ENCODE data around the gene ZBTB47. TPM values are rescaled to one million over a fixed set of nuclear protein-coding genes. Genes with fewer than 3 reads are reported as not detected.

ZBTB47 gene
- total RNA-seq, 1 experiment from 2014 or later, result 9.5 TPM

DNA sequence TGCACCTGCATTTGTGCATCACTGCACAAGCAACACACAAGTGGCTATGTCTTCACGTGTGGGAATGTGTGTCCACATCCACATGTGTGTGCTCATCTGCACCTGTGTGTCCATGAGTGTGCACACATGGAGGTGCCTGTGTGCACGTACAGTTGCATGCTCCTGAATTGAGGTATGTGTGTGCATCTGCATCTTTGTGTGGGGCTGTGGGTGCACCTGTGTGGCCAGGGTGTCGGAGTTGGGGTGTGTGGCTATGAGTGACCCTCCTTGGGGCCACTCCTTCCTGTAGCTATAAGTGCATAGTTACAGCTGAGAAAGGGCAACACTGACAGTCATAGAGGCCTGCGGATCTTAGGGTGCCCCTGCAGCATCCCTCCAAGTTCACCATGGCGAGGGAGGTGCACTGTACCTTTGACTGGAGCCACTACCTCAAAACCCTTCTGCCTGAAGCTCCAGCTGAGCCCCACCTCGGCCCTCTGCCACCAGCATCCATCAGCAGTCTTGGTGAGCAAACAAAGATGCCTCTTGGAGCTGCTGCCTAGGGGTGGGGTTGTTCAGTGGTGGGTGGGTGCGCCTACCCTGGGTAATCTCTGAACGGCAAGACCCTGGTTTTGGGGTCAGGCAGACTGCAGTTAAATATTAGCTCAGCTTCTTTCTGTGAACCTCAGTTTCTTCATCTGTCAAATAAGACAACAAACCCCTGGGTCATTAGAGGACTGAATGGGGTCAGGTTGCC lies 54.3 kb downstream of the ZBTB47 start:
- Histone ChIP-seq H3K27ac (ENCODE audit: low read length) (no peak overlapping the region), H3K9me3 (ENCODE audit: low read length) (no peaks in the 10 kb centered on the region), H3F3A (ENCODE audit: low read length, unreplicated experiment) (no peaks in the 10 kb centered on the region), H3K4me2 (ENCODE audit: low read length) (no peak overlapping the region), H3K4me3 (ENCODE audit: low read length) (no peak overlapping the region), H3K9ac (ENCODE audit: low read length) (no peak overlapping the region), H4K20me1 (ENCODE audit: low read length) (no peaks in the 10 kb centered on the region), H3K36me3 (ENCODE audit: low read depth, low read length) (no peaks in the 10 kb centered on the region), H3K4me1 (ENCODE audit: insufficient read depth, low read length) (0 out of 2 replicates have a peak, but pooled peaks cover 6% of the 10 kb centered on the region), H2AFZ (ENCODE audit: low read length) (no peak overlapping the region), H3K9me2 (replicated peaks; ENCODE audit: low read length) (no peaks in the 10 kb centered on the region), H3K79me2 (ENCODE audit: low read length) (no peaks in the 10 kb centered on the region), H3K27me3 (ENCODE audit: low read length) (no peaks in the 10 kb centered on the region)
- ChIA-PET POLR2A (ENCODE audit: unreplicated experiment) (no interaction called here), CTCF (no interaction called here)
- DNase-seq (no peak), ATAC-seq (no peak)
- intact Hi-C loops (cut with micrococcal nuclease), result no loop called here
- no peak for TF ChIP-seq EZH2phosphoT487 (IDR thresholded peaks at IDR 0.05; ENCODE audit: borderline replicate concordance, low read length)
- no peak for TF ChIP-seq EZH2 (IDR thresholded peaks at IDR 0.05; ENCODE audit: low read length, unreplicated experiment)
- TF ChIP-seq, protein P1, sequence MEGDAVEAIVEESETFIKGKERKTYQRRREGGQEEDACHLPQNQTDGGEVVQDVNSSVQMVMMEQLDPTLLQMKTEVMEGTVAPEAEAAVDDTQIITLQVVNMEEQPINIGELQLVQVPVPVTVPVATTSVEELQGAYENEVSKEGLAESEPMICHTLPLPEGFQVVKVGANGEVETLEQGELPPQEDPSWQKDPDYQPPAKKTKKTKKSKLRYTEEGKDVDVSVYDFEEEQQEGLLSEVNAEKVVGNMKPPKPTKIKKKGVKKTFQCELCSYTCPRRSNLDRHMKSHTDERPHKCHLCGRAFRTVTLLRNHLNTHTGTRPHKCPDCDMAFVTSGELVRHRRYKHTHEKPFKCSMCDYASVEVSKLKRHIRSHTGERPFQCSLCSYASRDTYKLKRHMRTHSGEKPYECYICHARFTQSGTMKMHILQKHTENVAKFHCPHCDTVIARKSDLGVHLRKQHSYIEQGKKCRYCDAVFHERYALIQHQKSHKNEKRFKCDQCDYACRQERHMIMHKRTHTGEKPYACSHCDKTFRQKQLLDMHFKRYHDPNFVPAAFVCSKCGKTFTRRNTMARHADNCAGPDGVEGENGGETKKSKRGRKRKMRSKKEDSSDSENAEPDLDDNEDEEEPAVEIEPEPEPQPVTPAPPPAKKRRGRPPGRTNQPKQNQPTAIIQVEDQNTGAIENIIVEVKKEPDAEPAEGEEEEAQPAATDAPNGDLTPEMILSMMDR (conservative IDR thresholded peaks at IDR 0.05; ENCODE audit: low read depth, low read length), result no peak
- BruUV-seq (replicated peaks), result no TSS peak

DNA sequence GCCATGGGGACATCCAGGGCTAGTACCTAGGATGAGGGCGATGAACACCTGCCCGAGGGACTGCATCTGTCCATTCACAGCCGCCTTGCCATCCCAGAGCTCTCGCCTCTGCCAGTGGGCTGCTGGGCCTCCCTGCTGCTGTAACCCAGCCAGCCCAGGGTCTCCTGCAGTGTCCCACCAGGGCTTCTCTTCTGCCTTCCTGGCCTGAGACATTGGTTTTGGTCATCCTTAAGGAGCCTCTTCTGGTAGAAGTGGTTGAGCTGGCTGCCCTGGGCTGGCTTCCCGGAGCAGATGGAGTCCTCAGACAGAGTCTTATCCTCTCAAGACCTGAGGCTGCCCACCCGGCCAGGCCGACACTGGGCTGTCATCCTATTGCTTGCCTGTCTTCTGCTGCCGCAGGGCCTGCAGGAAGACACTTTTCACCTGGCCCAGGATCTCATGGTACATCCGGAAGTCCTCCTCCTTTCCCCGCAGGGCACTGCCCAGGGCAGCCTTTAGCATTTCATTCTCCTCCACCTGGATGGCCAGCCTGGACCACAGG lies 55.2 kb downstream of the ZBTB47 start:
- Histone ChIP-seq H3K4me1 (ENCODE audit: insufficient read depth, low read length) (0 out of 2 replicates have a peak, but pooled peaks cover 6% of the 10 kb centered on the region), H3K27me3 (ENCODE audit: low read length) (no peaks in the 10 kb centered on the region), H3K9ac (ENCODE audit: low read length) (no peak overlapping the region), H3K9me3 (ENCODE audit: low read length) (no peaks in the 10 kb centered on the region), H3K27ac (ENCODE audit: low read length) (no peak overlapping the region), H3K79me2 (ENCODE audit: low read length) (no peaks in the 10 kb centered on the region), H4K20me1 (ENCODE audit: low read length) (no peaks in the 10 kb centered on the region), H2AFZ (ENCODE audit: low read length) (no peak overlapping the region), H3K36me3 (ENCODE audit: low read depth, low read length) (no peaks in the 10 kb centered on the region), H3K4me2 (ENCODE audit: low read length) (no peak overlapping the region), H3K4me3 (ENCODE audit: low read length) (no peak overlapping the region), H3K9me2 (replicated peaks; ENCODE audit: low read length) (no peaks in the 10 kb centered on the region), H3F3A (ENCODE audit: low read length, unreplicated experiment) (no peaks in the 10 kb centered on the region)
- CTCF ChIA-PET, result no interaction called here
- no peak for DNase-seq
- no TSS peak for BruUV-seq (replicated peaks)
- no peak for TF ChIP-seq EZH2 (IDR thresholded peaks at IDR 0.05; ENCODE audit: low read length, unreplicated experiment)
- no peak for TF ChIP-seq EZH2phosphoT487 (IDR thresholded peaks at IDR 0.05; ENCODE audit: borderline replicate concordance, low read length)
- TF ChIP-seq, protein P1 (conservative IDR thresholded peaks at IDR 0.05; ENCODE audit: low read depth, low read length), result no peak
- POLR2A ChIA-PET (ENCODE audit: unreplicated experiment), result no interaction called here
- intact Hi-C loops (cut with micrococcal nuclease), result no loop called here
- no peak for ATAC-seq

DNA sequence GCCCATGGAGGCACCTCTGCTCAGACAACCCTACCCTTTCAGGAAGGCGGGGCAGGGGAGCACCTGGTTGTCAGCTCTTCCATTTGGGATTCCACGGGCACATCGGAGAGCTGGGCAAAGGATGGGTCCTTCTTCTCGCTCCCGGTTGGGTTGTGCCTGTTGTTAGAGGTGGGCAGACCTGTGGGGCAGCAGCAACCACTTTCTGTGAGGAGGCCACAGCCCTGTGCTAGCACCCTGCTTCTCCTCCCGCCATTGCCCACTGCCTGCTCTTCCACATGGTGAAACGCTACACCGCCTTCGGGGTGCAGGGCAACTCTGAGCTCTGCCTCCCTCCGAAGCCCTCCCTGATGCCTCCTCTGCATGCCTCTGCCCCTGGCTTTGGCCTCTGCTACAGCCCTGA lies 56.1 kb downstream of the ZBTB47 start:
- ATAC-seq, result no peak

More for the DNA sequence above, 56.1 kb downstream of the ZBTB47 start:
- ChIA-PET POLR2A (ENCODE audit: unreplicated experiment) (no interaction called here), CTCF (no interaction called here)
- H3F3A ChIP-seq (ENCODE audit: low read length, unreplicated experiment), result no peaks in the 10 kb centered on the region
- no peaks in the 10 kb centered on the region for H3K36me3 ChIP-seq (ENCODE audit: low read depth, low read length)
- H3K4me1 ChIP-seq (ENCODE audit: insufficient read depth, low read length), result 0 out of 2 replicates have a peak, but pooled peaks cover 3% of the 10 kb centered on the region
- no peaks in the 10 kb centered on the region for H3K79me2 ChIP-seq (ENCODE audit: low read length)
- no peak overlapping the region for H3K9ac ChIP-seq (ENCODE audit: low read length)
- H3K27me3 ChIP-seq (ENCODE audit: low read length), result no peaks in the 10 kb centered on the region
- H3K4me2 ChIP-seq (ENCODE audit: low read length), result no peak overlapping the region
- no peaks in the 10 kb centered on the region for H4K20me1 ChIP-seq (ENCODE audit: low read length)
- no peak for DNase-seq
- intact Hi-C loops (cut with micrococcal nuclease), result no loop called here
- H2AFZ ChIP-seq (ENCODE audit: low read length), result no peak overlapping the region
- no peaks in the 10 kb centered on the region for H3K9me3 ChIP-seq (ENCODE audit: low read length)
- TF ChIP-seq EZH2phosphoT487 (IDR thresholded peaks at IDR 0.05; ENCODE audit: borderline replicate concordance, low read length) (no peak), EZH2 (IDR thresholded peaks at IDR 0.05; ENCODE audit: low read length, unreplicated experiment) (no peak)
- TF ChIP-seq, protein P1 (conservative IDR thresholded peaks at IDR 0.05; ENCODE audit: low read depth, low read length), result no peak
- BruUV-seq (replicated peaks), result no TSS peak
- no peak overlapping the region for H3K27ac ChIP-seq (ENCODE audit: low read length)
- H3K4me3 ChIP-seq (ENCODE audit: low read length), result no peak overlapping the region
- H3K9me2 ChIP-seq (replicated peaks; ENCODE audit: low read length), result no peaks in the 10 kb centered on the region

All from PC-3 (cell line).